A549 (cell line): ENCODE measurements around the gene TUT4. TPM values are rescaled to one million over a fixed set of nuclear protein-coding genes. Genes with fewer than 3 reads are reported as not detected.

ENCODE experiments used
- ATAC-seq, 2 experiments: fragments of 200-7000 bp in 1 of 2; fragments of >200 bp in 1 of 2; cut with Nextera tagmentation in 1 of 2; cut with Tn5 transposase in 1 of 2; 3 replicates each; pipeline versions ENCODE4 v1.8.0 to v1.9.1; 2018 to 2020; ENCODE audit warnings: mild to moderate bottlenecking in 1 of 2, moderate library complexity in 1 of 2
- CTCF ChIA-PET: fragments of 300-600 bp; sonication (Branson Sonifier 250); formaldehyde crosslinking; extraction: SDS; loops from one replicate; lab custom pipeline; 2021; ENCODE audit warnings: antibody characterized with exemption, inconsistent platforms; lab: Yijun Ruan, JAX
- POLR2A ChIA-PET: fragments of 350-600 bp; formaldehyde crosslinking; extraction: SDS; loops from one replicate; lab custom pipeline; 2021; ENCODE audit warnings: antibody characterized with exemption, inconsistent platforms; lab: Yijun Ruan, JAX
- DNase-seq, 2 experiments: peaks; one replicate each; pipeline versions ENCODE4 v3.0.0 to v3.0.0-alpha.2; 2011 to 2016; ENCODE audit warnings: low read depth in 1 of 2, low spot score in 1 of 2
- FAIRE-seq: peaks from 2 replicates; lab custom pipeline; 2011; peaks lifted over from hg19 to GRCh38; lab: Jason Lieb, UNC
- H3K27ac ChIP-seq, 2 experiments: fragments of >200 bp; sonication (Bioruptor Twin); formaldehyde crosslinking; 3 replicates each; pipeline ENCODE4 v1.5.1; 2016 to 2017
- H3K4me1 ChIP-seq: fragments of >200 bp; sonication (Bioruptor Twin); formaldehyde crosslinking; 3 replicates; pipeline ENCODE4 v1.6.1; 2016
- H3K4me2 ChIP-seq: fragments of >200 bp; sonication (Bioruptor Twin); formaldehyde crosslinking; 3 replicates; pipeline ENCODE4 v1.6.1; 2016
- H3K4me3 ChIP-seq: fragments of >200 bp; sonication (Bioruptor Twin); formaldehyde crosslinking; 3 replicates; pipeline ENCODE4 v1.5.1; 2016
- H3K9me3 ChIP-seq: fragments of >200 bp; sonication (Bioruptor Twin); formaldehyde crosslinking; 3 replicates; pipeline ENCODE4 v1.6.1; 2016
- CBX2 ChIP-seq: fragments of 200-600 bp; sonication (generic); IDR thresholded peaks from 2 replicates; pipeline ENCODE4 v1.6.1; 2016; ENCODE audit warnings: low read depth, mild to moderate bottlenecking, borderline replicate concordance
- EHMT2 ChIP-seq: fragments of 200-600 bp; sonication (generic); IDR thresholded peaks from 2 replicates; pipeline ENCODE4 v1.6.1; 2016; ENCODE audit warnings: antibody characterized with exemption, low read depth, mild to moderate bottlenecking, moderate library complexity
- FOSB ChIP-seq: fragments of 250-450 bp; sonication (Bioruptor Pico); IDR thresholded peaks from 2 replicates; pipeline ENCODE4 v1.5.0; 2020; ENCODE audit warnings: mild to moderate bottlenecking, moderate library complexity
- FOSL2 ChIP-seq, 2 experiments: fragments of 450-650 bp in 1 of 2; fragments of >200 bp in 1 of 2; sonication (Bioruptor Twin) in 1 of 2; formaldehyde crosslinking; IDR thresholded peaks; 2 replicates each; pipeline versions ENCODE4 v1.5.0 to v1.6.1; 2016 to 2020; ENCODE audit warnings: mild to moderate bottlenecking in 1 of 2, moderate library complexity in 1 of 2
- GATA3 ChIP-seq: IDR thresholded peaks from 2 replicates; pipeline ENCODE4 v1.6.1; 2012; ENCODE audit warnings: borderline replicate concordance
- HDAC2 ChIP-seq: fragments of 200-600 bp; sonication (generic); IDR thresholded peaks from 2 replicates; pipeline ENCODE4 v1.6.1; 2016
- HEYL ChIP-seq: fragments of 250-450 bp; sonication (Bioruptor Pico); IDR thresholded peaks from 2 replicates; pipeline ENCODE4 v1.8.0; 2021; ENCODE audit warnings: mild to moderate bottlenecking, moderate library complexity
- JUN ChIP-seq, 2 experiments: fragments of >200 bp; sonication (Bioruptor Twin); formaldehyde crosslinking; IDR thresholded peaks; 2 replicates in 1 of 2; 3 replicates in 1 of 2; pipeline ENCODE4 v1.6.1; 2016 to 2017
- JUNB ChIP-seq: fragments of >200 bp; sonication (Bioruptor Twin); formaldehyde crosslinking; IDR thresholded peaks from 2 replicates; pipeline ENCODE4 v1.6.1; 2016
- KDM5A ChIP-seq: fragments of 200-600 bp; sonication (generic); IDR thresholded peaks from 2 replicates; pipeline ENCODE4 v1.6.1; 2016; ENCODE audit warnings: antibody characterized with exemption, mild to moderate bottlenecking
- MYC ChIP-seq: IDR thresholded peaks from 2 replicates; pipeline ENCODE4 v1.6.1; 2012; ENCODE audit warnings: mild to moderate bottlenecking, inconsistent platforms, low read length, improper control_type of control experiment, borderline replicate concordance
- NFE2L2 ChIP-seq: fragments of 150-350 bp; conservative IDR thresholded peaks from 2 replicates; pipeline ENCODE4 v1.6.1; 2014; ENCODE audit warnings: low read length
- NR3C1 ChIP-seq: fragments of >200 bp; sonication (Bioruptor Twin); formaldehyde crosslinking; IDR thresholded peaks from 3 replicates; pipeline ENCODE4 v1.6.1; 2017
- POLR2A ChIP-seq: IDR thresholded peaks from 2 replicates; pipeline ENCODE4 v1.6.1; 2012; ENCODE audit warnings: mild to moderate bottlenecking, low read length
- RARB ChIP-seq: fragments of 250-450 bp; sonication (Bioruptor Pico); IDR thresholded peaks from 2 replicates; pipeline ENCODE4 v1.8.0; 2021; ENCODE audit warnings: mild to moderate bottlenecking, moderate library complexity
- REST ChIP-seq: fragments of 200-600 bp; sonication (generic); IDR thresholded peaks from 2 replicates; pipeline ENCODE4 v1.6.1; 2016; ENCODE audit warnings: antibody characterized with exemption, mild to moderate bottlenecking, moderate library complexity
- RNF2 ChIP-seq: fragments of 200-600 bp; sonication (generic); IDR thresholded peaks from 2 replicates; pipeline ENCODE4 v1.6.1; 2016; ENCODE audit warnings: low read depth, mild to moderate bottlenecking, antibody characterized with exemption, moderate library complexity, borderline replicate concordance
- SREBF2 ChIP-seq: fragments of 450-650 bp; IDR thresholded peaks from 2 replicates; pipeline ENCODE4 v1.6.1; 2014; ENCODE audit warnings: mild to moderate bottlenecking, moderate library complexity
- TP53 ChIP-seq: fragments of 250-450 bp; sonication (Bioruptor Pico); IDR thresholded peaks from 2 replicates; pipeline ENCODE4 v1.5.0; 2021; ENCODE audit warnings: mild to moderate bottlenecking, moderate library complexity
- WGBS: methylation state at CpG from one replicate; pipeline ENCODE4 v1.1.6; 2017; ENCODE audit errors: missing lambda C conversion rate; 5-methylcytosine and 5-hydroxymethylcytosine counted together
- polyA plus RNA-seq, 4 experiments: library from polyadenylated mRNA; depleted of rRNA in 3 of 4; stranded (reverse); fragments of >200 nt; fragmentation: RNase III in 1 of 4; extraction: RNeasy Plus Mini Kit Qiagen cat#74134 plus additional on column Dnase treatment in 1 of 4; gene quantifications; 2 replicates in 3 of 4; 3 replicates in 1 of 4; pipeline ENCODE4 v1.2.3, GENCODE V29; 2011 to 2017
- TF ChIP-seq, protein P1 (sequence below): fragments of >200 bp; sonication (Bioruptor Twin); formaldehyde crosslinking; IDR thresholded peaks from 3 replicates; pipeline ENCODE4 v1.5.1; 2016
- TF ChIP-seq, protein P2 (sequence below): fragments of 250-450 bp; sonication (Bioruptor Pico); IDR thresholded peaks from 2 replicates; pipeline ENCODE4 v1.5.0; 2021; ENCODE audit warnings: mild to moderate bottlenecking, moderate library complexity, borderline replicate concordance

TUT4 gene
- polyA plus RNA-seq, 2 of the 4 experiments (the other 2 are of a cell fraction): 25.3 to 34.1 TPM

DNA sequence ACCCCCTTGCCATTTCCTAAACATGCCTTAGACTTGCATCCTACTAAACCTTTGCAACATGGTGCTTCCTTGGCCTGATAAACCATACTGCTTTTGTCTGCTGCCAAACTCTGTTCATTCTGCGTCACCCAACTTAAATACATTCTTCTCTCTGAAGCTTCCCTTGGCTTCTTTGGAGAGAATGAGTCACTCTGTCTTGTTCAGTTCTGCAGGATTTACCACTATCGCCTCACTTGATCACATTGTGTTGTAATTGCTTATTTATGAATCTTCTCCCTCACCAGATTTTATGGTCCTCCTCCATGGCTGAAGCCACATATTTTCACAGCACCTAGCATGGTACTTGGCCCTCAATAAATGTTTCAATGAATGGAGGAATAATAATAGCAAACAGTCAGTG lies 21.7 kb upstream of the TUT4 start:
- POLR2A ChIA-PET: interaction anchor here (1.0 kb wide), 1 partner anchor 21 kb away, joined by 5 read pairs; no protein-coding TSS in a partner anchor
- WGBS: 31% methylated on average over 2 of the region's 2 CpGs
- Histone ChIP-seq H3K27ac (peak overlapping the region; percentile 70 to 71), H3K4me2 (peak overlapping the region; percentile 59), H3K4me3 (no peak overlapping the region), H3K4me1 (peaks cover 16% of the 10 kb centered on the region), H3K9me3 (no peaks in the 10 kb centered on the region)
- DNase-seq: peak; percentile 36 to 66
- FAIRE-seq: no peak
- CTCF ChIA-PET: no interaction called here
- ATAC-seq: peak; percentile 77 to 88; a peak in 4 of 6 replicates
- no peak for TF ChIP-seq FOSL2 (IDR thresholded peaks at IDR 0.05)
- peak; percentile 68 for TF ChIP-seq FOSL2 (CRISPR knock-in tag; IDR thresholded peaks at IDR 0.05)
- TF ChIP-seq NR3C1: no peak
- 0 out of 2 replicates have a peak, but pooled peaks have one; percentile 17 for TF ChIP-seq GATA3
- 0 out of 2 replicates have a peak, but pooled peaks have one; percentile 24 for TF ChIP-seq JUNB

DNA sequence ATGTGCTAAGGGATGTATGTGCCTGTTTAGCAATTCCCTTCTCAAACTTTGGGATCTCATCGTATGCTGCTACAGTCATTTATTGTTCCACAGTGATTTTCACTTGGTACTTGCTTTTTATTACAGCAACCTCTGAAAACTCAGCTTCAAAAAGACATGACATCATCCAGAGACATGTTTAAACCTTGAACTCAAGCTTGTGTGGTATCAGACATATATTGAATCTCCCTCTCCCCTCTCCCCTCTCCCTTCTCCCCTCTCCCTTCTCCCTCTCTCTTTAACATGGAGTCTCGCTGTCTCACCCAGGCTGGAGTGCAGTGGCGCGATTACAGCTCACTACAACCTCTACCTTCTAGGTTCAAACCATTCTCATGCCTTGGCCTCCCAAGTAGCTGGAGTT lies 19.5 kb upstream of the TUT4 start:
- peaks cover 16% of the 10 kb centered on the region for H3K4me1 ChIP-seq
- DNase-seq (no peak), FAIRE-seq (no peak)
- TF ChIP-seq KDM5A: no peak
- TF ChIP-seq RARB (CRISPR knock-in tag): no peak
- no peak for TF ChIP-seq CBX2
- TF ChIP-seq SREBF2: no peak
- no peak for TF ChIP-seq JUN (IDR thresholded peaks at IDR 0.05)
- TF ChIP-seq FOSB: no peak
- no peak for TF ChIP-seq NFE2L2
- TF ChIP-seq, protein P1, sequence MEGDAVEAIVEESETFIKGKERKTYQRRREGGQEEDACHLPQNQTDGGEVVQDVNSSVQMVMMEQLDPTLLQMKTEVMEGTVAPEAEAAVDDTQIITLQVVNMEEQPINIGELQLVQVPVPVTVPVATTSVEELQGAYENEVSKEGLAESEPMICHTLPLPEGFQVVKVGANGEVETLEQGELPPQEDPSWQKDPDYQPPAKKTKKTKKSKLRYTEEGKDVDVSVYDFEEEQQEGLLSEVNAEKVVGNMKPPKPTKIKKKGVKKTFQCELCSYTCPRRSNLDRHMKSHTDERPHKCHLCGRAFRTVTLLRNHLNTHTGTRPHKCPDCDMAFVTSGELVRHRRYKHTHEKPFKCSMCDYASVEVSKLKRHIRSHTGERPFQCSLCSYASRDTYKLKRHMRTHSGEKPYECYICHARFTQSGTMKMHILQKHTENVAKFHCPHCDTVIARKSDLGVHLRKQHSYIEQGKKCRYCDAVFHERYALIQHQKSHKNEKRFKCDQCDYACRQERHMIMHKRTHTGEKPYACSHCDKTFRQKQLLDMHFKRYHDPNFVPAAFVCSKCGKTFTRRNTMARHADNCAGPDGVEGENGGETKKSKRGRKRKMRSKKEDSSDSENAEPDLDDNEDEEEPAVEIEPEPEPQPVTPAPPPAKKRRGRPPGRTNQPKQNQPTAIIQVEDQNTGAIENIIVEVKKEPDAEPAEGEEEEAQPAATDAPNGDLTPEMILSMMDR: no peak
- no peak for TF ChIP-seq FOSL2 (IDR thresholded peaks at IDR 0.05)
- no peak for TF ChIP-seq FOSL2 (CRISPR knock-in tag; IDR thresholded peaks at IDR 0.05)
- TF ChIP-seq, protein P2, sequence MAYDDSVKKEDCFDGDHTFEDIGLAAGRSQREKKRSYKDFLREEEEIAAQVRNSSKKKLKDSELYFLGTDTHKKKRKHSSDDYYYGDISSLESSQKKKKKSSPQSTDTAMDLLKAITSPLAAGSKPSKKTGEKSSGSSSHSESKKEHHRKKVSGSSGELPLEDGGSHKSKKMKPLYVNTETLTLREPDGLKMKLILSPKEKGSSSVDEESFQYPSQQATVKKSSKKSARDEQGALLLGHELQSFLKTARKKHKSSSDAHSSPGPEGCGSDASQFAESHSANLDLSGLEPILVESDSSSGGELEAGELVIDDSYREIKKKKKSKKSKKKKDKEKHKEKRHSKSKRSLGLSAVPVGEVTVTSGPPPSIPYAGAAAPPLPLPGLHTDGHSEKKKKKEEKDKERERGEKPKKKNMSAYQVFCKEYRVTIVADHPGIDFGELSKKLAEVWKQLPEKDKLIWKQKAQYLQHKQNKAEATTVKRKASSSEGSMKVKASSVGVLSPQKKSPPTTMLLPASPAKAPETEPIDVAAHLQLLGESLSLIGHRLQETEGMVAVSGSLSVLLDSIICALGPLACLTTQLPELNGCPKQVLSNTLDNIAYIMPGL (CRISPR knock-in tag): no peak
- no peak for TF ChIP-seq RNF2
- TF ChIP-seq HEYL (CRISPR knock-in tag): no peak
- no peak for TF ChIP-seq MYC
- no peak for TF ChIP-seq TP53 (CRISPR knock-in tag)
- no peak for TF ChIP-seq NR3C1
- no peak for TF ChIP-seq EHMT2
- no peak for TF ChIP-seq POLR2A
- no peak for TF ChIP-seq HDAC2
- TF ChIP-seq REST: no peak
- TF ChIP-seq, all 56 proteins: peak for 0
- Histone ChIP-seq H3K27ac (no peak overlapping the region), H3K4me3 (no peak overlapping the region), H3K4me2 (no peak overlapping the region), H3K9me3 (no peaks in the 10 kb centered on the region)
- 96% methylated on average over 4 of the region's 4 CpGs for WGBS
- ChIA-PET CTCF (no interaction called here), POLR2A (interaction anchor here (1.7 kb wide), 1 partner anchor 19 kb away, joined by 4 read pairs; no protein-coding TSS in a partner anchor)
- no peak for ATAC-seq
